Right ventricle myocardium inferior (tissue), 1 donor: ENCODE results near the gene PTPRN. TPM values are rescaled to one million over a fixed set of nuclear protein-coding genes. Genes with fewer than 3 reads are reported as not detected.
A peak's percentile ranks its signal among the peaks of the same experiment; 100 is the strongest.

ENCODE experiments used
- ATAC-seq: fragments of 200-7000 bp; cut with Tn5 transposase; one replicate; pipeline ENCODE4 v1.9.1; 2020; ENCODE audit warnings: mild to moderate bottlenecking, moderate library complexity
- DNase-seq: peaks from one replicate; pipeline ENCODE4 v3.0.0; 2021; ENCODE audit errors: missing footprints
- intact Hi-C: fragments of 100-400 bp; cut with DNase I; formaldehyde crosslinking; loops from one replicate; pipeline ENCODE4 v1.11.0; 2022
- long read RNA-seq: library from polyadenylated mRNA; unstranded; transcript quantifications from one replicate; pipeline ENCODE4 v2.0.0, GENCODE V29; 2021
- total RNA-seq: library from RNA; stranded (reverse); fragmentation: NEBNext Ultra II Directional; extraction: Animal tissue kit (Norgen Biotek cat#: 25700); gene quantifications from one replicate; pipeline ENCODE4 v1.2.1, GENCODE V29; 2021
- donor health status: DM: no; HTN: yes; CAD: no; lungs with severe emphysema.

The PTPRN gene
- total RNA-seq, result not detected
- long read RNA-seq, result 0 reads

GRCh38 chr2:219309278-219309677, at the start of gene PTPRN:
PTPRN (minus strand) TSS chr2:219309401; CDS start chr2:219309332, 69 bp downstream.
- intact Hi-C loops, result no loop called here
- DNase-seq (no peak), ATAC-seq (no peak)

- intact Hi-C loops, result no loop called here
- no peak for ATAC-seq
- no peak for DNase-seq
These were observed 49.2 kb upstream of the PTPRN start for GRCh38 chr2:219358170-219359075.

GRCh38 chr2:219356834-219357233, 47.6 kb upstream of the PTPRN start:
- ATAC-seq, result no peak
- intact Hi-C loops, result no loop called here

GRCh38 chr2:219354582-219354981, 45.4 kb upstream of the PTPRN start:
- DNase-seq, result no peak
- intact Hi-C loops, result no loop called here
- ATAC-seq, result no peak

More at GRCh38 chr2:219356834-219357233, 47.6 kb upstream of the PTPRN start:
- DNase-seq, result no peak

GRCh38 chr2:219353129-219353528, 43.9 kb upstream of the PTPRN start:
- ATAC-seq (no peak), DNase-seq (no peak)
- intact Hi-C loops, result no loop called here

- DNase-seq, result no peak
- intact Hi-C loops, result no loop called here
- ATAC-seq, result peak; percentile 39
These were observed 43.3 kb upstream of the PTPRN start for GRCh38 chr2:219352448-219353023.

- intact Hi-C loops, result no loop called here
- no peak for ATAC-seq
These were observed 41.6 kb upstream of the PTPRN start for GRCh38 chr2:219350710-219351221.

GRCh38 chr2:219350215-219350614, 41.0 kb upstream of the PTPRN start:
- intact Hi-C loops, result no loop called here
- DNase-seq (no peak), ATAC-seq (no peak)

More at GRCh38 chr2:219350710-219351221, 41.6 kb upstream of the PTPRN start:
- no peak for DNase-seq

- intact Hi-C loops, result no loop called here
- ATAC-seq (no peak), DNase-seq (peak; percentile 82)
These were observed 35.7 kb upstream of the PTPRN start for GRCh38 chr2:219344751-219345430.

- DNase-seq, result no peak
- intact Hi-C loops, result no loop called here
- no peak for ATAC-seq
These were observed 26.2 kb upstream of the PTPRN start for GRCh38 chr2:219335373-219335786.

GRCh38 chr2:219334076-219334475, 24.9 kb upstream of the PTPRN start:
- intact Hi-C loops, result no loop called here
- no peak for ATAC-seq
- DNase-seq, result no peak

- DNase-seq (no peak), ATAC-seq (no peak)
- intact Hi-C loops, result no loop called here
These were observed 23.3 kb upstream of the PTPRN start, which contains the start of gene RESP18 for GRCh38 chr2:219332542-219332941. RESP18 (minus strand) TSS chr2:219332744.

- intact Hi-C loops, result no loop called here
- ATAC-seq (peak; percentile 64), DNase-seq (no peak)
These were observed 22.5 kb upstream of the PTPRN start for GRCh38 chr2:219331560-219332213.

GRCh38 chr2:219327719-219328118, 18.5 kb upstream of the PTPRN start:
- ATAC-seq, result no peak
- no peak for DNase-seq
- intact Hi-C loops, result no loop called here

- no peak for ATAC-seq
- intact Hi-C loops, result no loop called here
- no peak for DNase-seq
These were observed 16.6 kb upstream of the PTPRN start for GRCh38 chr2:219325657-219326315.

GRCh38 chr2:219325136-219325535, 15.9 kb upstream of the PTPRN start:
- DNase-seq, result no peak
- intact Hi-C loops, result no loop called here
- ATAC-seq, result no peak

GRCh38 chr2:219323434-219323833, 14.2 kb upstream of the PTPRN start:
- ATAC-seq, result no peak
- no peak for DNase-seq
- intact Hi-C loops, result no loop called here

- no peak for ATAC-seq
- intact Hi-C loops, result no loop called here
- no peak for DNase-seq
These were observed 5.7 kb upstream of the PTPRN start for GRCh38 chr2:219314804-219315468.
